GM19395 (cell line): Measurements from ENCODE around the gene STC2.
"Not testable (repeated sequence)": the region's sequence is repeated elsewhere in the genome, so short reads cannot be mapped to it uniquely, and the experiment has no call there.

ENCODE experiments used
- ATAC-seq: cut with Tn5 transposase; IDR thresholded peaks from one replicate; pipeline ENCODE4 v1.9.1; 2021; ENCODE audit warnings: mild to moderate bottlenecking, moderate library complexity; ENCODE audit not compliant: unreplicated experiment

STC2 gene, protein sequence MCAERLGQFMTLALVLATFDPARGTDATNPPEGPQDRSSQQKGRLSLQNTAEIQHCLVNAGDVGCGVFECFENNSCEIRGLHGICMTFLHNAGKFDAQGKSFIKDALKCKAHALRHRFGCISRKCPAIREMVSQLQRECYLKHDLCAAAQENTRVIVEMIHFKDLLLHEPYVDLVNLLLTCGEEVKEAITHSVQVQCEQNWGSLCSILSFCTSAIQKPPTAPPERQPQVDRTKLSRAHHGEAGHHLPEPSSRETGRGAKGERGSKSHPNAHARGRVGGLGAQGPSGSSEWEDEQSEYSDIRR

DNA sequence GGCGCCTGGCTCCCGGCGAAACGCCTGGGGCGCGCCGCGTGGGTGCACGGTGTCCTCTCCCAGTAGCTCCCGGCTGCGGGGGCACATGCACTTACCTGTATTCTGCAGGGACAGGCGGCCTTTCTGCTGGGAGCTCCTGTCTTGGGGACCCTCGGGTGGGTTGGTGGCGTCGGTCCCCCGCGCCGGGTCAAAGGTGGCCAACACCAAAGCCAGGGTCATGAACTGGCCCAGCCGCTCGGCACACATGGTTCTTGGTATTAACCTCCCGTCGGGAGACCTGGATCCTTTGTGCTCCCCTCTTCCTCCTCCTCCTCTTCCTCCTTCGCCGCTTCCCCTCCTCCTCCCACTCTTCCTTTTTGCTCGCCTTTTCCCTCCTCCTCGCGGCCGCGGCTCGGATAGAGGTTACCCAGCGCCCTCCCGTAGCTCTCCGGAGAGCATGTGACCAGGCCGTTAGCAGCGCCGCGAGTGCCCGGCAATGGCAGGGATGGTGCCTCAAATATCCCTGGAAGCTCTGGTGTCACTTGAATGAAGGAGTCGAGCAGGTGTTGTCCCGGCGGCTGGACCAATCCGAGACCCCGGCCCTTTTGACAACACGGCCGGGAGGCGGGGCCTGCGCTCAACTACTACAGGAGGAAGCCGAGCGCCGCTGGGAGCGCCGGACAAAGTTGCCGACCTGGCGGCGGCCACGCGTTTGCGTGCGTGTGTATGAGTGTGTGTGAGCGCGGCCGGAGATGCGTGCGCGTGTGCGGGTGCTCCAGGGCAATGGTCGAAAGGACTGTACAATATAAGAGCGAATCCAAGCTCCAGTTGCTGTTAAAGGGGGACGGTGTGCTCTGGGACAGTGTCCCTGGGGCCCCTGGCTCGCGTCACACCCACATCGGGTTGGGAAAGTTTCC lies at the start of gene STC2:
TSS of gene STC2 (minus strand) at position 467 of the 896 bp plus-strand sequence. CDS start at position 246, 221 bp downstream.
- ATAC-seq = peak; percentile 59

DNA sequence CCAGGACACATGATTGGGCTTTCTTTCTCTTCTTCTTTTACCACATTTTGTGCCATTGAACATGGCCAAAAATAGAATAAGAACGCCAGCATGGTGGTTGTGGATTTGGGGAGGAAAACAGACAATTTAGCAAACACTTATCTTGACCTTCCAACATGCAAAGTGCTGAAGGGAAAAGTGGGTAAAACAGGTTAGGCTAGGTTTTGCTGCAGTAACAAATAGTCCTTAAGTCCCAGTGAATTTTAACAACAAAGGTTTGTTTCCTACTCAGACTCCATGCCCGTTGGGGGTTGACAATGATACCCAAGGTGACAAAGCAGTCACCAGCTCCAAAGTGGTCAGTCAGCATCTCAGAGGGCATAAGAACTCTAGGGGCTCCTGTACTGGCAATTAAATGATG lies 43.2 kb upstream of the STC2 start:
- no peak for ATAC-seq

DNA sequence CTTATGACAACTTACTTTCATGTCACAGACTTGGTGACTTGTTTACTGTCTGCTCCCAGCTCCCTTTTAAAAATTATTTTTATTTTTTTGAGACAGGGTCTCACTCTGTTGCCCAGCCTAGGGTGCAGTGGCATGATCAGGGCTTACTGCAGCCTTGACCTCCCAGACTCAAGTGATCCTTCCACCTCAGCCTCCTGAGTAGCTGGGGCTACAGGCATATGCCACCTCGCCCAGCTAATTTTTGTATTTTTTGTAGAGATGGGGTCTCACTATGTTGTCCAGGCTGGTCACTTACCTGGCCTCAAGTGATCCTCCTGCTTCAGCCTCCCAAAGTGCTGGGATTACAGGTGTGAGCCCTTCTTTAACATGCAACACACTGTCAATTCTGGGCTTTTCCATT lies 35.2 kb upstream of the STC2 start:
- not testable (repeated sequence) for ATAC-seq

DNA sequence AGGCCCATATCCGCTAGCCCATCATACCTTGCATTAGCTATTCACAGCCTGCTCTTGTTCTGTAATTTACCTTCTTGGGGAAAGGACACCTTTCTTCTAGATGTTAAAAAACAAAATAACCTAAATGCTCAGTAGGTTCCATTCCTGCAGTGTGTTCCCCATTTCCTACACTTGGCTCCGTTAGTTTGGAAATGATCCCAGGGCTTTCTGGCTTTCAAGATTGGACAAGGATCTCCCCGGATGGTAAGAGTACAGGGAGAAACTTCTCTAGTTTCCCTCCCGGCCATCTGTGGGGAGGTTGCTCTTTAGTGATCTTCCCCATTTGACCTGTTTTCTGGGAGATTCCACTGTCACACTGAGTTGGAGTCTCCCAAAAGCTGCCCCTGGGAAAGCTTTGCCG lies 27.3 kb upstream of the STC2 start:
- ATAC-seq = no peak

DNA sequence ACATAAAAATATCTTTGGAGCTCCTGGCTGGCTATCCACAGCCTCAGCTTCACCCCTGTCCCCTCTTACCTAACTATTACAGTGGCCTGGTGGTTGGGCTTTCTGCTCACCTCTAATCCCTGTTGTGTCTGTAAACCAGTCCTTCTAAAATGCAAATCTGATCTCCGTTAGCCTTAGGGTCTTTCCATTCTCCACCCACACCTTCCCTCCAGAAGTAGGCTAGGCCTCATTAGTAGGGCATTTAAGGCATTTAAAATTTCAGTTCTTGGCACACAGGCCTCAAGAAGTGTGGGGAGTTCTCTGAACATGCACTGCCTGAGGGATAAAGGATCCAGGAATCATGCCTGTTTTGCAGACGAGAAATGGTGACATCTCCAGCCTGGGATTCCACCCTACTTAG lies 26.4 kb upstream of the STC2 start:
- ATAC-seq = no peak

DNA sequence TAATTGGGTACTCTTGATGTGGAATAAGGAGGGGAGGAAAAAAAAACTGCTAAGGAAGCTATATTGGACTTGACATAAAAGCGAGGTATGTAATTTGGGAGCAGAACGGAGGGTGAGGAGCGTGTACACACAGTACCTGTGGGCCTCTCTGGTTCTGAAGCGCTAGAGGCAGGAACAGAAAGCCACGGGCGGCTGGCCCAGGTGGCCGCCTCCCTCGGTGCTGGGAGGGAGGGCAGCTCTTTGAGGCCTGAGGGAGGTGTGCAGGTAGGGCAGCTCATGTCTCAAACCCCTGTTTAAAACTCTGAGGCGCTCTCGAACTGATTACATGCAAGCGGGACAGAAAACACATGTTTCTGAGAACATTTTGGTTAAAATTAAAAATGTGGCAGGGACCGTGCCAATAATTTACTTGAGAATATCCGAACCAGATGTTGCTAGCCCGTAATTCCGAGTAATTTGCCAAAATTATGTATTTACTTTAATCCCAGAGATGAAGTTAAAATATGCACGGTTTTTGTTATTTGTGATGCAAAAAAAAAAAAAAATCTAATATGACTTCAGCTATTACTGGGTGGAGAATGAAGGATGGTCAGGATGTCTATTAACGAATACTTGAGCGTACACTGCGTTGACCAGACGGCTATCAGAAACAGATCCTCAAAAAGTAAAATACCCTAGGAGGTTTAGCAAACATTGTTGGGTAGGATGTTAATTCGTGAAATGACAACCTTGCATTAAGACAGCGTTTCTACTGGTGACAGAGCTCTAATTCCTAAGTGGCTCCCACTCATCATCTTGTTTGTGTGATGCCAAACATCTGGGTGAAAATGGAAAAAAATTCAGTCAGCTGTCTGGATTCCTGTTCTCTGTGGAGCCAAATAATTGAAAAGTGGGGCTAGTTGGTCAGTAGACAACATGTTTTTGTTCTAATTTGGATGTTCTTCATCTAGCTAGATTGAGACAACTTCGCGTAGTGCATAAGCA lies 24.4 kb upstream of the STC2 start:
- no peak for ATAC-seq

DNA sequence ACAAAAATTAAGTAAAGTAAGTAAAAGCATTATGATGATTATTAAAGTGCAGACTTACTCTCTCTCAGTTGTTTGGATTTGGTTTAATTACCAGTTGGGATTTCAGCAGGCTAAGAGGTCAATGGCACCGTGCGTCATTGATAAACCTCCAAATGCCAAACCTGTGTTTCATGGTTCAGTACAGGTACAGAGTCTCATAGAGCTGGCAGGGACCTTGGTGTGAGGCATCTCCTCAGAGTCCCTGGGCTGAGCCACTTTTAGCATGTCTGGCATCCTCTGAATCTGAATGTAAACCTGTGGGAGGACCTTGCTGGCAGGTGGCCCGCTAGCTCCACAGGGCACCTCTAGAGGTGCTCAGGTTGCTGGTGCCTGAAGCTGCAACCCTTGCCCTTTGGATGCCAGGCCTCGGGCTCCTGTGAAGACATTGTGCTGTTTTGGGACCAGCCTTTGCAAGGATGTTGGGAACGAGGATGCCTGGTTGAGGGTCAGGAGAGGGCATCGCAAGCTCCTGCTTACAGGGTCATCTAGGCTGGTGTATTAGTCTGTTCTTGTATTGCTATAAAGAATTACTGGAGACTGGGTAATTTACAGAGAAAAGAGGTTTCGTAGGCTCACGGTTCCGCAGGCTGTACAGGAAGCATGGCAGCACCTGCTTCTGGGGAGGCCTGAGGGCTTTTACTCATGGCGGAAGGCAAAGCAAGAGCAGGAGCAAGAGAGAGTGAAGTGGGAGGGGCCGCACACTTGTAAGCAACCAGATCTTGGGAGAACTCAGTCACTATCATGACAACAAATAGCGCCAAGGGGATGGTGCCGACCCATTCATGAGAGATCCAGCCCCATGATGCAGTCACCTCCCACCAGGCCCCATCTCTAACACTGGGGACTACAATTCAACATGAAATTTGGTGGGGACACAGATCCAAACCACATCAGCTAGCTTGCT lies 14.9 kb upstream of the STC2 start:
- ATAC-seq = no peak

DNA sequence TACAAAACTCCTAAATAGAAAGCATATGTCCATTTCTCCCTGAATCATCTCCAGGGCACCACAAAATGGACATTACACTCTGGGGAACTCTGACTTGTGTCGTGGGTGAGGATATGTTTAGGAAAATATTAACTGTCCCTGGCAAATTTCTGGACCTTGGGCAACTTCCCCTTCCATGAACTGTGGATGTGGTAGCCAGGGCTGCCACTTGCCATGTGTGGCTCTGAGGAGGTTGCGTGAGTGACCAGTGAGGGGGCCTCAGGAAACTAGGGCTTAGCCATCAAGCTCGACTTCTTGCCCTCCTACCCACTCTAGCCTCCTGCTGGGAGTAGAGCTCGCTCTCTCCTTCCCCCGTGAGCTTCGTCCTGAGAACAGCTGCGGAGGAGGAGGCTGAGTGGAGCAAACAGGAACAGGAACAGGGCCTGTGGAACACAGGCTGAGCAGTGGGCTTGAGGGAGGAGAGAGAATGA lies 13.8 kb upstream of the STC2 start:
- no peak for ATAC-seq

DNA sequence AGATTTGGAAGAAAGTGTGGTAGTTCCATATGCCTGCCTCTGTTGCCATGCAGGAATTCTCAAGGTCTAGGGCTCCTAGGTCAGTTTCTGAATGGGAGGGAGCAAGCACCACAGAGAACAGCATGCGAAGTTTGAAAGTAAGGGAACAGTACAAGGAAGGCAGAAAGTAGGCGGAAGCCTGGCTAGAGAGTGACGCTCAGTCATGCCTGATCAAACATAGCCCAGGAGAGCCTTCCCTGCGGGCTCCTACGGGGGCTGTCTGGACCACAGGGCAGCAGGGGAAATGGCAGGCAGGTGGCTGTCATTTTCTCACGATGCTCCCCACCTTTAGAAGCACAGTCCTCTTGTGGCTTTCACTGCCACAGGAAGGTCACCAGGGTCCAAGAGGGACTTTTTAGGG lies 12.8 kb upstream of the STC2 start:
- no peak for ATAC-seq

DNA sequence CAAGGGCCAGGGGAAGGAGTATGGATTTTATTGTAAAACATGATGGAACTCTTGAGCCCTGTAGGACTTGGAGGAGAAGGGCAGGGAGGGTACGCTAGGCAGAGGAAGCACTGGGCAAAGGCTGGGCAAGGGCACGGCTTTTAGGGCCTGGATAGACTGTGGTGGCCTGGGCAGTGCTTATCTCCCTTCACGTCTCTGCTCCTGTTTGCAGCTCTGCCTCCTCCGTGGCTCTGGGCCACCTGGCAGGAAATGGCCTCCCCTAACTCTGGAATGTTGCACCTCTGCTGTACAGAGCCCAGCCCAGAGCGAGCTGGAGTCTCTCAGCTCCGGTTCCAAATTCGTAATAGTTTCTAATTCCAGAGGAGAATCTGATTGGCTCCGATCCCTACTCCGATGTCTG lies 12.2 kb upstream of the STC2 start:
- no peak for ATAC-seq

DNA sequence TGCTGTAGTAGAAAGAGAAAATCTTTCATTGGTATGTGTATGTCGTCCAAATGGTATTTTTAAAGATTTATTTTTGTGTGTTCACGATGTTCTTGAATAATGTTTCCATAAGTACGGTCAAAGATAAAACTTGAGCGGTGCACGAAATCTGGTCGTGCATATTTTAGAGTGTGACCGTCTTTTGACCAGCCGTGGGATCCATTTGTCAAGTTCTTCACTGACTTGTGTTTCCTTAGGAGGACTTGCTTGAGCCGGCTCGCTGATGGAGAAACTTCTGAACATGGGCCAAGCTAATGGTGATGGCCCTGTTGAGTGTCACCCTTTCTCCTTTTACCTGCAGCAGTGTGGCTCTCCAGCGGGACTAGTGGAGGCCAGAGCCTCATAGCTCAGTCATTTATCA lies 11.1 kb upstream of the STC2 start:
- ATAC-seq = no peak

DNA sequence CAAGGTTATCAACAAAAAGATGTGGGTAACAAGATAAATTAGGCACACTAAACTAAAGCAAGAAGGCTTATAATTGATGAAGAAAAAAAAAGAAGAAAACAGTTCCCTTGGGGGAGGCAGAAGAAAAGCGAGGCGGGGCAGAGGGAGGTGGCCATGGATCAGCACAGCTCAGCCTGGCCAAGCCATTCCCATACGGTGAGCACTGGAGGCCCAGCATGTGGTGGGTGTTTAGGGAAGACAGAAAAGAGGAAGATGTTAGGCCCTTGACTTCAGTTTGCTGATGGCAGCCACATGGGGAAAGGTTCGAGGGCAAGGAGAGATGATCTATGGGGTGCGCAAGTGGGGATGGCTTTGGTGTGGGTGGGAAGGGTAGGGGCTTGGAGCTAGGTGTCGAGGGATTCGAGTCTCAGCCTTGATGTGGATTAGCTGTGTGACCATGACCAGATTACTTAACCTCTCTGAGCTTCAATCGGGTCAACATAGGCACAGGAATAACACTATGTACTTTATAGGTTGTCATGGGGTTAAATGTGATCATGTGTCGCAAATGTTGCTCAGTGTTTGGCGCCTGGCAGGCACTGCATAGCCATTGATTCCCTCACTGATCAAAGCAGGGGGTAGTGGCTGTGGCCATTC lies 10.3 kb upstream of the STC2 start:
- no peak for ATAC-seq

DNA sequence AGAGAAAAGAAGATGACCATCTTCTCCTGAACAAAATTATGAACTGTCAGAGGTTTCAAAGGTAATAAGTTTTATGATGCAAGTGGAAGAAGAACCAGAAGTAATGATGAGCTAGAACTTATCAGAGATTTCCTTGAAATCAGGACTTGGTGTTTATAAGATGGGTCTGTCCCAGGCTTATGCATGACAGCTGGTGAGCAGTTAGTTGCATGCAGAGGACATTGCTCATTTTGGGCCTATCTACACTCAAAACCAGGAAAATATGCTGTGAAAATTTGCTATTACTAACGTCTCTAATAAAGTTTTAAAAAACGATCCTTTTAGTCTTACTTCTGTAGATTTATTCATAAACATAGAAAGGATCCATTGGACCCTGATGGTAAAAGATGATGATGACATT lies 6.6 kb upstream of the STC2 start:
- ATAC-seq = no peak

DNA sequence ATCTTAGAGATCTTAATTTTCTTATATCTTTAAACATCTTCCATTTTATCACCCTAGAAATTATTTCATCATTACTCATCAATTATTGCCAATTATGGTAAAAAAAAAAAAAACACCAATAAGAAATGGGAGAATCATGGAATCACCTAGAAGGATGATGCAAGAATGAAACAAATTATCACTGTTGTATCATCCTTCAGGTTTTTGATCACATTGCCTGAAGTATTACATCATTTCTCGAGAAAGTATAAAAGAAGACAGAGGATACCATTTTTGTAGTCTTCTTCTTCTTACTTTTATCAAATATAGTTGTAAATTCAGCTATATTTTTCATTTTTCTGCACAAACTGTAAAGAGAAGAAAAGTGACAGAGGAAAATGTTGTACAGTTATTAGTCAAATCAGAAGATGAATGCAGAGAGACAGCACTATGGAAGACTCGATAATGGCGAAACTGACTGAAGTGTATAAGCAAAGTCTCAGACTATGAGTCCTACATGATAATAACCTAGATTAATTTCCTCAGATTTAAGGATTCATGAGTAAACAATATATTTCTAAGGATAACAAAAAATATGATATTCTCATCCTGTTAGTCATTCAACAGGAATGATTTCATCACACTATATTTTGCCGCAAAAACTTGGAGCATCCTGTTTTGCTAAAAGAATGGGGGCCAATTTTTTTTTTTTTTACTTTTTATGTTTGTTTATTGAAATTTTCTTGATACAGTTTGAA lies 5.9 kb upstream of the STC2 start:
- no peak for ATAC-seq

DNA sequence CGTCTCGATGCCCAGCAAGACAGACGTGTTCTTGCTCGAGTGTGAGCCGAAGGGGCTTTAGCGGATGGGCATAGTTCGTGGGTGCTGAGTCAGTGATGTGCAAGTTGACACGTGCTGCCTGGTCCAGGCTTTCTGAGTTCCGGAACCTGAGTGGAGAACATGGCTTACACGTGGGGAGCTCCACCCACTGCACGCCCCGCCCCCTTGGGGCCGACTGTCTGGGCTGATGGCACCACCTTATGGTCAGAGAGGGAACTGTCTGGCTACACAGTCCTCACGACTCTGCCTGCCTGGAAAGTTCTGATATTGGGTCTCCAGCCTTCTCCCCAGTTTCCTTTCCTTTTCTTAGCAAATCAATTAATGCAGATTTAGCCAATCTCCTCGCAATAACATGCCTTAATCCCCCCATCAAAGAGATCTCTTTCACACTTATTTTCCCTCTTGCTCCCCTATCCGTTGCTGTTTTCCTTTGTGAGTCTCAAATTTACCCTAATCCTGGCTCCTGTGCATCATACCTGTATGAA lies 3.8 kb upstream of the STC2 start:
- peak; percentile 52 for ATAC-seq

DNA sequence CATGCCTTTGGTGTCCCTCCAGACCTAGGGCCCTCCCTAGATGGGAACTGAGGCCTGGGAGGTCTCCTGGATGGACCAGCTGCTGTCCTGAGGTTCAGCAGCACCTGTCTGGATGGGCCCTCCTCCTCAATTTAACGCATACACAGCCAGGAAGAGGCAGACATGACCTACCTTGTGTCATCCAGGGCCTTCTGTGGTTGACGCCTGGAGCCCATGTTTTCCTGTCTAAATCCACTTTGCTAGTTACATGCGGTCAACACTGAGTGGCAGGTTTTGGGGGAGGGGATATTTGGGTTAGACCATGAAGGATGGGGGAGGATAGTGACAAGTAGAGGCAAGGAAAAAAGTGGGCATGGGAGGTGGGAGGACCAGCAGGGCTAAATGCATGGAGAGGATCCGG lies 3.1 kb upstream of the STC2 start:
- ATAC-seq = no peak

DNA sequence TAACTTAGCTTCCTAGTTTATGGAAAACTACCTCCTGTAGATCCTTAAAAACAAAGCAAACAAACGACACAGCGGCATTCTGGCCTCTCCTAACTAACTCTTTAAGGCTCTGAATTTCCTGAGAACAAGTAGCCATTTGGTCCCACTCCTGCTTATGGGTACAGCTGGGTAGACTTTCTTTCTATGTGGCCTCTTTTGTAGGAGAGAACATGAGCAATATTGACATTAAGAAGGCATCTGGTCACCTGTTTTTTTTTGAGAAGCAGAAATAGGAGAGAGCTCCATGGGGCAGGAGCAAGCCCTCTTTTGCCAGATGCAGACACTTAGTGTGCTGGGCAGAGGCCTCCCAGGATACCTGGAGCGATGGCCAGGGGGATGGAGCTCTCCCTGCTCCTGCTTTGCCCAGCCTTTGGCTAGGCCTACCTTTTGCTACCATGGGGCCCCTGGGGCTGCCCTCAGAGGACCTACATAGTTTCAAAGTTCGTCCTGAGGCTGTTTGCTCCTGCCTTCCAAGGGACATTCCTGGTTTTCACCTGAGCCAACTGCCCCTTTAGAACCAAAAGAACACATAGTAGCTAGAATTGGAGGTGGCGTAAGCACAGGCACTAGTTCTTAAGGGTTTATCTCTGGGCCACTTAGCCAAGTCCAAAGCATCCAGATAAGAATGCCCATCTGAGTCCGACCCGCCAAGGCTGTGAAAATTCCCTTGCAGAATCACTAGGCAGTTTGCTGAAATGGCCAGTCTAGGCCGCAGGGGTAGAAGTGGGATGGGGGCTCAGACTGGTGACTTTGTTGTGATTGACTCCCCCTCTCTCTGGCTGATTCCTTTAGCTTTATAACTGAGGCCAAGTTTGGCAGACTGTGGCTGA lies 2.4 kb upstream of the STC2 start:
- ATAC-seq = no peak
